Measurements from ENCODE around the gene IVNS1ABP.
"Not testable (repeated sequence)": the region's sequence is repeated elsewhere in the genome, so short reads cannot be mapped to it uniquely, and the experiment has no call there.

Gene IVNS1ABP

DNA sequence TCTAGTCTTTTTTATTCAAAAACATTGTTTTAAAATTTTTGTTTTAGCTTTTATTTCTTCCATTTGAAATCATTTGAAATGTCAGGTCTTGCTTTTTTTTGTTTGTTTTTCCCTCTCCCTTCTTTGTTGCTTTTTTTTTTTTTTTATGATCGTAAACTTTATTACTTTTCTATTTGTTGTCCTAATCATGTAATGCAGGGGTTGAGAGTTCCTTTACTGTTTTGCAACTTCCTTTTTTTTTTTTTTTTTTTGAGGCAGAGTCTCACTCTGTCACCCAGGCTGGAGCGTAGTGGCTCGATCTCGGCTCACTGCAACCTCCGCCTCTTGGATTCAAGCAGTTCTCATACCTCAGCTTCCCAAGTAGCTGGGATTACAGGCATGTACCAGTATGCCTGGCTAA is 24.8 kb downstream of the IVNS1ABP start:
- no peak for DNase-seq (ENCODE audit: low read depth)

DNA sequence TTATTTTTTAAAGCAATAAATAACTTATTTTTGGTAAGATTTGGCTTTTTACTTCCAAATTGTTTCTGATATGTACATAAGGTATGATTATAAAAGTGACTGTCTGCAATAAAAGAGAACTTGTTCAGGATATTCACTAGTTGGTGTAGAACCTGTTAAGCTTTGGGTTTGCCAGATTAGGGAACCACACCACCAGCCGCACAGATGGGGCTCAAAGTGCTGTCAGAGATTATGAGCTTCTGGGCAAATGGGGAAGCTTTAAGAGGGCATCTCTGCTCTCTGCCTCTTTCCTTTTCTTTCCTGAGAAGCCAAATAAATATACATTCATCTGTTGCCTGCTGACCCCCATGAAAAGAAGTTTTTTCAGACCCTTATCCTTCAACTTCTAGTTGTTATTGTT is 25.4 kb downstream of the IVNS1ABP start:
- no peak for DNase-seq (ENCODE audit: low read depth)

DNA sequence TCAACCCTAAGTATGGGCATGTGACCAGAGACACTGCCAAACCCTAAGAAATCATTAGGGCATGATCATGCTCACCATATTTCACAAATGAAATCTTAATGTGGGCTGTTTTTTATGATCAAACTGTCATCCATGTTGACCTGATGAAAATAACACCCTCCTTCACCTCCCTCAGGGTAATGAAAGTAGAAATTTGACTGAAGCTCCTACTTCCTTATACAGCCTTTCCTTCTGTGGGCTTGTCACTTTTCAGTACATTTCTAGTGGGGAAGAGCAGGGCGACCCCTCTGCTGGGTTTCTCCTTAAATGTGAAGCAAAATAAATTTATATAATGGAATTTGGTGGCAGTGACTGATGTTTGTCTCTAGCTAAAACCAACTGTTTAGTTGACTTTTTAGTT is 25.9 kb downstream of the IVNS1ABP start:
- no peak for DNase-seq (ENCODE audit: low read depth)

DNA sequence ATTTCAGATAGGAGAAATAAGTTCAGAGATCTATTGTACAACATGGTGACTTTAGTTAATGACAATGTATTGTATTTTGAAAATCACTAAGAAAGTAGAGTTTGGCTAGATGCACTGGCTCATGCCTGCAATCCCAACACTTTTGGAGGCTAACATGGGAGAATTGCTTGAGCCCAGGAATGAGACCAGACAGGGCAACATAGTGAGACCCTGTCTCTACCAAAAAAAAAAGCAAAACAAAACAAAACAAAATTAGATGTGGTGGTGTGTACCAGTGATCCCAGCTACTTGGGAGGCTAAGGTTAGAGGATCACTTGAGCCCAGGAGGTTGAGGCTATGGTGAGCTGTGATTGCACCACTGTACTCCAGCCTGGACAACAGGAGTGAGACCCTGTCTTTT is 27.2 kb downstream of the IVNS1ABP start:
- DNase-seq (ENCODE audit: low read depth): no peak

DNA sequence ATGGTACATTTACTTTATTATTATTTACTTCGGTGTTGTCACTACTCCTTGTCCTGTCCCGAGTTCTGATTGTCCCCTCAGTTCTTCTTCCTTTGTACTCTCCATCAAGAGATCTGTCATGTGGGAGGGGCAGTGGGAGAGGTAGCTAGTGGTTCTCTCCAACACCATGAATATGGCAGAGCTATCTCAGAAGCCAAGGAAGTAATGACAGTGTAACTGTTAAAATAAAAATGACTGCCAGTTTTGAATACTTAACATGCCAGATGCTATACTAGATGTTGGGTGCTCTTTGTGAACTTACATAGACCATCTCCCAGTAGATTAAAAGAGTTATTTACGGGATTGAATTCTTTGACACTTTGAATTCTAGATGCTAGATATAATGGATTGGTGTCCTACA is 28.6 kb downstream of the IVNS1ABP start:
- DNase-seq (ENCODE audit: low read depth): no peak

DNA sequence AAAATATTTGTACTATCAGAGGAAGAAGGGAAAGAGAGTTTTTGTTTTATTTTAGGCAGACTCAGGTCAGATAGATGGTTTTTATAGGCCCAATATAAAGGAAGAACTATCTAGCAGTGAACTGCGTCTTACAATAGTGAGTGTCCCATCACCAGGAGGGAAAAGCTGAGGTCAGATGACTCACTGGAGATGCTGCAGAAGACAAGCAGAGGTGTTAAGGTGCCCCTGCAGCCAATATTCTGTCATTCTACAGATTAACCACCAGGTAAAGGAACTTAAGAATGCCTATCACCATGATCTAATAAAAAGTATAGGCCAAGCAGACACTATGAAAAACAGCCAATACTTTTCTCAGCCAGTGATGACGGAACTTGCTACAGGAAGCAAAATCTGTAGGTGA is 29.6 kb downstream of the IVNS1ABP start:
- DNase-seq (ENCODE audit: low read depth): no peak

DNA sequence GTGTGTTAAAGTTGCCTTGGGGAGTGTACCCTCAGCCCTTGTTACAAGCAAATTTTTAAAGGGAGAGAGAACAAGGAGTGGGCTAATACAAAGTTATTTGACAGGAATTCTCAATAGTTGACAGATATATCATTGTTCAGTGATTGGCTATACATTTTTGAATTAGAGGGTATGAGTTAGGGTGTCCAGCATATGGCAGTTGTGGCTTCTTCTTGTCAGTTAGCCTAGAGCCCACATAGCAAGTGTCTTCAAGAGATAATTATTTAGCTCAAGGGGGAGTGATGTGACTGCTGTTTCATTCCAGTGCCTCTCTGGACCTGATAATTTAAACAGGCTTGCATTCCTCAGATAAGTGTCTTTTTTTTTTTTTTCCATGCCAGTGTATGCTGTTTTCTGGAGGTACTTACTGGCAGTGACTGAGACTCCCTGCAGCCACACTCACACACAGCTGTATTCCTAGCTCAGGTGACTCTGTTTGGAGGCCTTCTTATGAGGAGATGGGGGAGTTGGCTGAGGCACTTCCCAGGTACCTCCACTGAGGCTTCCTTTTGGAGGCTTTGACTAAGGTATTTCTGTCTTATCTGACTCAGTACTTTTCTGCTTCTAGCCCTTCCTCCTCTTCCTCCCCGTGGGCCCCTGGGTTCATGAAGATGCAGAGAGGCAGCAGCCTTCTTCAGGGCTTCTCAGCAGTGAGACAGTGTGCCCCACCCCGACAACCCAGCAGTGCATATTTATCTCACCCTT is 32.3 kb downstream of the IVNS1ABP start:
- no peak for DNase-seq (ENCODE audit: low read depth)

DNA sequence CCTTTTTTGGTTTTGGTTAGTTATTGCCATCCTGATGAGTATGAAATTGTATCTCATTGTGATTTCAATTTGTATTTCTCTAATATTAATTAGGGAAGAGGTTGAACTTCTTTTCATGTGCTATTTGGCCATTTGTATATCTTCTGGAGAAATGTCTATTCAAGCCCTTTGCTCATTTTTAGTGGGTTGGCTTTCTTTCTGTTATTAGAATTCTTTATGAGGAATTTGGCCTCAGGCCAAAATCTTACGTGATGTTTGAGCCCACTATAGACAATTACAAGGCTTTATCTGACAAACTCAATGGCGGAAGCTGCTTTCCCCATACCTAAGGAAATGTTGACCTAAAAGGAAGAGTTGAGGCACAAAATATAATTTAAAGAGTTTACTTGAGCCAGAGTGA is 32.9 kb downstream of the IVNS1ABP start:
- no peak for DNase-seq (ENCODE audit: low read depth)

DNA sequence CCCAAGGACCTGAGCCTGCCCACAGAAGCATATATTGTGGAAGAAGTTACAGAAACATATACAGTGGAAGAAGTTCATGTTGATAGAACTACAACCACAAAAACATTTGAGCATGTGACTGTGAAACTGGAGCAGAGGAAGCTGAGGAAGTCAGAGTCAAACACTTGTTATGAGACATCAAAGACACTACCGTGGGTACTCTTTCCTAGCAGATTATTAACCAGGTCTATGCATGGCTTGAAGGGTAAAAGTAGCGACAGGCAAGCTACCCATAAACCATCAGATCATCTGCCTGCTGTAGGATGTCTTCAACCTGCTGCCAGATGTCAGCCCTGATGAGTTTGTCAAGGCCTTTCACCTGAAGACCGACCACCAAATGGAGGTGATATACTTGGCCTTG is 35.8 kb downstream of the IVNS1ABP start:
- peak; percentile 12 for DNase-seq (ENCODE audit: low read depth)

DNA sequence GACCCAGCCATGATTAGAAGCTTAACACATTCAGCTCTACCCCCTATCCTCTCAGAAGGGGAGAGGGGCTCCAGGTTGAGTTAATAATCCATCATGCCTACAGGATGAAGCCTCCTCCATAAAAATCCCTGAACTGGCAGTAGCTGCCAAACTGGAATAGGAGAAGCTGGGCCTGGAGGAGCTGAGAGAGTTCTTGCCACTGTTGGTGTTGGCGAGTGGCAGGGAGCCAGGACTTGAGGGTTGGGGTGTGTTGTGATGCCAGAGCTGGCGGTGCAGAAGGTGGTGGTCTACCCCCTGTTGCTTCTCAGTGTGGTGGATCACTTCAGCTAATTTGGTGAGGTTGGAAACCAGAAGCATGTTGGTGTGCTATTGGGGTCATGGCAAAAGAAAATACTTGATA is 36.5 kb downstream of the IVNS1ABP start:
- no peak for DNase-seq (ENCODE audit: low read depth)

DNA sequence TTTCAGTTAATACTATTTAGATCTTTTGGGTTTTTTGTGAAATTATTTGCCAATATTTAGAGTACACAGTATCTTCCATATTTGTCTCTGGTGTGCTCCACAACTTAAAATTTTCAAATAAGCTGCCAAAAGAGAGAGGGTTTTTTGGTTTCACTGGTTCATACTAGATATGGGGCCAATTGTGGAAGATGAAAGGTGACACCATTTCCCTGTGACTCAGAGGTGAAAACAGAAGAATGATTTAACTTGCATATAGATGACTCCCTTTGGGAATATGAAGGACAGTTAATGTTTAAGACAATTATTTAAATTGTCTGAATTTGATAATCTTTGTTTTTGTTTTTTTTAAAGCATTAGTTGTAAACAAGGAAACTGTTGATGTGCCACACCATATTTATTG is 37.5 kb downstream of the IVNS1ABP start:
- DNase-seq (ENCODE audit: low read depth): no peak

DNA sequence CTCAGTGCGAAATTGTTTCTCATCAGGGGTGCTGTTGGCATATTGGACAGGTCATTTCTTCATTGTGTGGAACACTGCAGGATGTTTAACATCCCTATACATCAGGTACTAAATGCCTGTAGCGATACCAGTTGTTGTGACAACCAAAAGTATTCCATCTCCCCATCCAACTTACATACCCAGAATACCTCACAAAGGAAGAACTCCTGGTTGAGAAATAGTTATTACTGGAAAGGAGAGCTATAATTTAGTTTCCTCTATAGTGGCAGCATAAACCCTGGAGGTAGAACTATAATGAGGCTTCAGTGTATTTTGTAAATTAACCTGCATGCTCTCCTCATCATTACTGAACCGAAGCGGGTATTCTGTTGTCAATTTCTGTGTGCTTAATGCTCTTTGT is 45.1 kb downstream of the IVNS1ABP start:
- no peak for DNase-seq (ENCODE audit: low read depth)

DNA sequence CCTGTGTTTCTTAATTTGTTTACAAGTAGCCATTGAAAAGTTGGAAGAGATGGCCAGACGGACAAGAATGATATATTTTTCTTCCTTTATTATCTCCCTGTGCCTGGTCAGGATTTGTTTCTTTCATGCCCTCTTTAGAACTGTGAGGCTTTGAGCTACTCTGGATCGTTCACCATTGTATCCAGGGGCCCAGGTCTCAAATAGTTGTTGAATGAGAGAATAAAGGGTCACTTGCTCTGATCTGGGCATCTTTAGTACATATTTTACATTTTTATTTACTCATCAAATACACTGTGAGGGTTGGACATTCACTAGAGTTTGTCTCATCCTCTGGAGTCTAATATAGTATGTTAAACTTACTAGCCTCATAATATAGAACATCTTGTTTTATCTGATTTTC is 48.7 kb downstream of the IVNS1ABP start:
- DNase-seq (ENCODE audit: low read depth): no peak

DNA sequence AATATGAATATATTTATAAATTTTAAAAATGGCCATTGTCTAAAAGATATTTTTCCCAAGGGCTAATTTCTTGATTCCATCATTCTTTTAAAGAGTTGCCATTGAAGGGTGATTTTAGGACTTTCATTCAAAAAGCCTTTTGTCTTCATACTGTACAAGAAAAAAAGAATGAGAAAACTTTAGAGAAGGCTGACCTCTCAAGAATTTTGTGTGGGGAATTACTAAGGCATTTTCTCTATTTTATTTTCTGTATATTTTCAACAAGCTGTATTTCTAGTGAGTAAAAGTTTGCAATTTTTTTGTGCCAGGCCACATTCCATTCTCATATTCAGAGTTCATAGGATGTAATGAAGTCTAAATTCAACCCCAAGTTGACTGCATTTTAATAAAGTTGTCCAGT is 49.3 kb downstream of the IVNS1ABP start:
- no peak for DNase-seq (ENCODE audit: low read depth)

DNA sequence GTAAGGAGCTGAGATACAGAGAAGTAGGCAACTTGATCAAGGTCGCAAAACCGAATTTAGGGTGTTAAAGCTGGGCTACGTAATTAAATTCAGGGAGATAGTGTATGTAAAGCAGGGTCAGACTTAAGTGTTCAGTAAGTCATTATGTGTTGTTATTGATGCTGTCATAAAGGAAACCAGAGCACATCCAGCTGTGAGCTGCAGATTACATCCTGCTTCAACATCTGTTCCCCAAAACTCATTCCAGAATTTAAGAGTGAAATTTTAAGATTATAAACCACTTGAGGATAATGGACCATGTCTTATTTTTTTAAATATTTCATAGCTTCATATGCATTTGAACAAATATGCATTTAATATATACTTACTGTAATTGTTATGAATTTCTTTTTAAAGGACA is 49.7 kb downstream of the IVNS1ABP start:
- DNase-seq (ENCODE audit: low read depth): no peak

DNA sequence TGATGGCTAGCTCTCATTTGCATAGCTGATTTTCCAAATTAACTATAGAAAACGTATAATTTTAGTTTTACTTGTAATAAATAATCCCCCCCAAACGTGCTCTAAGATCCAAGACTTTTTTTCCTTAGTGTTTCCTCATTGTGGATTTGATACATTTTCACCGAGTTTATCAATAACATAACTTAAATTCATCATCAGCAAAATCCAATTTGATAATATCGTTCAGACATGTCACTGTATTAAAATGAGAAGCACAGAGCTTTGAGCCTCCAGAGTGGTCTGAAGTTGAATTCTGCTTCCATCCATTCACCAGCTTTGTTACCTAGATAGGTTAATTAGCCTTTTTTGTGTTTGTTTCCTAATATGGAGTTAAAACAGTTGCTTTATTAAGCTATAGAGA is 51.7 kb downstream of the IVNS1ABP start:
- DNase-seq (ENCODE audit: low read depth): no peak

DNA sequence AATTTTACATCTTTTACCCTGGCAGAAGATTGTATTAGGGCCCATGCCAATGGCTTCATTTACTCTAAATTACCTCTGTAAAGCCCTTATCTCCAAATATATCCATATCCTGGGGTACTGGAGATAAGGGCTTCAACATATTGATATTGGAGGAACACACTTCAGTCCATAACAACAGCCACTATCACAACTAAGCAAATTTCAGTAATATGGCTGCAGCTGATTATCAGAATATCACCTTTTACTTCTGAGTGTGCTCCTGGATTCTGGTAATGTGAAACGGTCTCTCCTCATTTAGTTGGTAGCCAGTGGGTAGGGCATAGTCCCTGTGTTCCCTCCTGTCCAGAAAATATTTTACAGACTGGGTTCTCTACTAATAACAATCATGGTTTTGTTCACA is 53.3 kb downstream of the IVNS1ABP start:
- DNase-seq (ENCODE audit: low read depth): no peak

DNA sequence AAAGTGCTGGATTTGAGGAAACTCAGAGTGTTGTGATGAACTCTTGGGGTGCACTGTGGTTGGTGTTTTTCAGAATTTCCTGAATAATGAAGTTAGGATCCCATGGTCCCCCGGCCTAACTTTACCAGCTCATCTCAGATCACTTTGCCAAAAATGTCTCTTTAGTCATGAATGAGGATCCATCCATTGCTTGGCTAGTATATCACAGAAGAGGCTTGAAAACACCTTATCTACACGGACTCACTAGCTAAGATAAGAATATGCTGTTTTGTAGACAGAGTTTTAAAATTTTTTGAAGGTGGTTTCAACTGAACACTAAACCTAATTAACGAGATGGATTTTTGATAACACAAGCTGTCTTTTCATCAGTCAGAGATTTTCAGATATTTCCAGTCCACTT is 53.8 kb downstream of the IVNS1ABP start:
- DNase-seq (ENCODE audit: low read depth): no peak

DNA sequence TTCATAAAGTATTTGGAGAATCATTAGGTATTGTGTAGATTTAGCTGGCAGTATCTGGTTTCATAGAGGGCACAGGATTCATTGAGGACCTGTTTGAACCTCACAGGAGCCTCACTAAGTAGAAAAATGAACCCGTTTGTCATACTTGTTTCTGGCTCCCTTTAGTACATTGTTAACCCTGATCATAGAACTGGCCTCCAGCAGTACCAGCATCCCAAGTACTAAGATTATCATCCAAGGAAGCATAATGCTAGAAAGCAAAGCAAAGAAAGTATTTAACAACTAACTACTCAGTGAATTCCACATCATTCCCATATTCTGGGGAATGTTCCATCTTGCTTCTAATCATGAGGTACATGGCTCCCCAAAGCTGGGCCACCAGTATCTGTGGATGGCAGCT is 54.9 kb downstream of the IVNS1ABP start:
- no peak for DNase-seq (ENCODE audit: low read depth)

DNA sequence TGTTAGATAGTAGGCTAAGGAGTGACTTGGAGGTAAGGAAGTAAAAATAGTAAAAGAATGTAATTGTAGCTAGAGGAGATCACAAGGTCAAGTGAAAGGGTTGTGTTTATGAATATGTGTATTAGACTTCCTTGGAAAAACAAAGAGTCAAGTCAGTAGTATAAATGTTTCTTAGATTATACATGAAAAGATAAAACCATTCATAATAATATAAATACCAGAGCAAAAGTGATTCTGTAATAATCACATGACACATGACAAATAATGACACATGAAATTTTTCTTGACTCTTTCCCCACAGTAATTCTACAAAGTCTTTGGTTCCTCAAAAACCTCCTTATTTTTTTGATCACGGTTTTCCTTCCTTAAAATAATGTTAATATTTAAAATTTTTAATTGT is 56.4 kb downstream of the IVNS1ABP start:
- DNase-seq (ENCODE audit: low read depth): no peak

DNA sequence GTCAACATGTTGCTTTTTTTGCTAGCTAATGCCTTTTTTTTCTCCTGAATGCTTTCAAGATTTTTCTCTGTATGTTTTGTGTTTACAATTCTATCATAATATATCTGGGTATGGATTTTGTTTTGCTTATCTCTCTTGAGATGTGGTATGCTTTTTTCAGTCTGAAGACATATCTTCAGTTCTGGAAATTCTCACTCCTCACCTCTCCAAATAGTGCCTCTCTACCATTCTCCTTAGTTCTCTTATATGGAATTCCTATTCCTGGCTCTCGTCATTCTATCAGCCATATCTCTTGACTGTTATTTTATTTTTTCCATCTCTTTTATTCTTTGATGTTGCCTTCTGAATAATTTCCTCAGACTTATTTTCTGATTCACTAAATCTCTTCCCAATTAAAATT is 58.4 kb downstream of the IVNS1ABP start:
- DNase-seq (ENCODE audit: low read depth): no peak

DNA sequence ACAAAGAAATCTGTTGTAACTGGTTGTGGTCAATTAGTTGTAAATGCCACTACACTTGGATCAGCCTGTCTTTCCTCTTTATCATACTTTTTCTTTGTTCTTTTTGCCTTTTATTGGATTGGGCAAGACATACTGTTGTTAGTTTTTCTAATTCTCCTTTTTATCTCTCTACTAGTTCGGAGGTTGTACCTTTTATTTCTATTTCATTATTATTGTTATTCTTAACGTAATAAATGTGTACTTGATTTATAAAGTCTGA is 59.2 kb downstream of the IVNS1ABP start:
- DNase-seq (ENCODE audit: low read depth): no peak

DNA sequence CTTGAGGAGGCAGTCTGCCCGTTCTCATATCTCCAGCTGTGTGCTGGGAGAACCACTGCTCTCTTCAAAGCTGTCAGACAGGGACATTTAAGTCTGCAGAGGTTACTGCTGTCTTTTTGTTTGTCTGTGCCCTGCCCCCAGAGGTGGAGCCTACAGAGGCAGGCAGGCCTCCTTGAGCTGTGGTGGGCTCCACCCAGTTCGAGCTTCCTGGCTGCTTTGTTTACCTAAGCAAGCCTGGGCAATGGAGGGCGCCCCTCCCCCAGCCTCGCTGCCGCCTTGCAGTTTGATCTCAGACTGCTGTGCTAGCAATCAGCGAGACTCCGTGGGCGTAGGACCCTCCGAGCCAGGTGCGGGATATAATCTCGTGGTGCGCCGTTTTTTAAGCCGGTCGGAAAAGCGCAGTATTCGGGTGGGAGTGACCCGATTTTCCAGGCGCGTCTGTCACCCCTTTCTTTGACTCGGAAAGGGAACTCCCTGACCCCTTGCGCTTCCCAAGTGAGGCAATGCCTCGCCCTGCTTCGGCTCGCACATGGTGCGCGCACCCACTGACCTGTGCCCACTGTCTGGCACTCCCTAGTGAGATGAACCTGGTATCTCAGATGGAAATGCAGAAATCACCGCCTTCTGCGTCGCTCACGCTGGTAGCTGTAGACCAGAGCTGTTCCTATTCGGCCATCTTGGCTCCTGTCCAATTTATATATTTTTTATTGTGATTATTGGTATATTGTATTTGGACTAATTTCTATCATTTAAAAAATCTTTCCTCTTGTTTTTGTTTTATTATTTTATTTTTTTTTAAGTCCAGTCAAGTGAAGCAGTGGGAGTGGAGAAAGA is 59.7 kb downstream of the IVNS1ABP start:
- DNase-seq (ENCODE audit: low read depth): not testable (repeated sequence)

DNA sequence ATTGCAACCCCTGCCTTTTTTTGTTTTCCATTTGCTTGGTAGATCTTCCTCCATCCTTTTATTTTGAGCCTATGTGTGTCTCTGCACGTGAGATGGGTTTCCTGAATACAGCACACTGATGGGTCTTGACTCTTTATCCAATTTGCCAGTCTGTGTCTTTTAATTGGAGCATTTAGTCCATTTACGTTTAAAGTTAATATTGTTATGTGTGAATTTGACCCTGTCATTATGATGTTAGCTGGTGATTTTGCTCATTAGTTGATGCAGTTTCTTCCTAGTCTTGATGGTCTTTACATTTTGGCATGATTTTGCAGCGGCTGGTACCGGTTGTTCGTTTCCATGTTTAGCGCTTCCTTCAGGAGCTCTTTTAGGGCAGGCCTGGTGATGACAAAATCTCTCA is 61.4 kb downstream of the IVNS1ABP start:
- not testable (repeated sequence) for DNase-seq (ENCODE audit: low read depth)

Measured in T-helper 22 cell (primary cell).